ENCODE results near the gene TEP1. TPM values are rescaled to one million over a fixed set of nuclear protein-coding genes. Genes with fewer than 3 reads are reported as not detected.
A peak's percentile ranks its signal among the peaks of the same experiment; 100 is the strongest.
"Not testable (repeated sequence)": the region's sequence is repeated elsewhere in the genome, so short reads cannot be mapped to it uniquely, and the experiment has no call there.

TEP1 gene
- total RNA-seq, 1 experiment from 2014 or later, result 23.1 TPM

GRCh38 chr14:20343092-20343861, 70.0 kb downstream of the TEP1 start, which contains the start of gene PARP2:
TSS of gene PARP2 (plus strand) at chr14:20343635. CDS start at chr14:20343642, 7 bp downstream.
- H2AFZ ChIP-seq (ENCODE audit: low read length), result peak within 1 kb of the TSS; percentile 84
- peak; percentile 100 for DNase-seq
- no peaks in the 10 kb centered on the region for H3K9me2 ChIP-seq (replicated peaks; ENCODE audit: insufficient read depth, low read length)
- H3K36me3 ChIP-seq (ENCODE audit: insufficient read depth, low read length), result peaks cover 27% of the 10 kb centered on the region
- H3K4me3 ChIP-seq (ENCODE audit: low read length), result peak within 1 kb of the TSS; percentile 84
- no peaks in the 10 kb centered on the region for H3K27me3 ChIP-seq (ENCODE audit: low read length)
- no peaks in the 10 kb centered on the region for H3K9me3 ChIP-seq (ENCODE audit: low read length)
- H3K4me1 ChIP-seq (ENCODE audit: low read length), result peaks cover 23% of the 10 kb centered on the region
- peak within 1 kb of the TSS; percentile 82 for H3K4me2 ChIP-seq (ENCODE audit: low read depth, low read length, poor library complexity, severe bottlenecking)
- peak within 1 kb of the TSS; percentile 78 for H3K27ac ChIP-seq (ENCODE audit: low read length)
- peaks cover 34% of the 10 kb centered on the region for H3K79me2 ChIP-seq (ENCODE audit: low read length)
- no peaks in the 10 kb centered on the region for H4K20me1 ChIP-seq (ENCODE audit: insufficient read depth, low read depth, low read length)
- peak within 1 kb of the TSS; percentile 82 for H3K9ac ChIP-seq (ENCODE audit: low read length)

- Histone ChIP-seq H3K27me3 (ENCODE audit: low read length) (no peaks in the 10 kb centered on the region), H3K4me3 (ENCODE audit: low read length) (peak overlapping the region; percentile 84), H3K4me2 (ENCODE audit: low read depth, low read length, poor library complexity, severe bottlenecking) (peak overlapping the region; percentile 82), H3K9ac (ENCODE audit: low read length) (peak overlapping the region; percentile 82), H4K20me1 (ENCODE audit: insufficient read depth, low read depth, low read length) (no peaks in the 10 kb centered on the region), H3K27ac (ENCODE audit: low read length) (peak overlapping the region; percentile 78; the same call in 1 of the 2 replicates), H3K9me2 (replicated peaks; ENCODE audit: insufficient read depth, low read length) (no peaks in the 10 kb centered on the region), H3K9me3 (ENCODE audit: low read length) (no peaks in the 10 kb centered on the region), H3K79me2 (ENCODE audit: low read length) (peaks cover 29% of the 10 kb centered on the region), H3K36me3 (ENCODE audit: insufficient read depth, low read length) (peaks cover 18% of the 10 kb centered on the region), H3K4me1 (ENCODE audit: low read length) (peaks cover 23% of the 10 kb centered on the region), H2AFZ (ENCODE audit: low read length) (peak overlapping the region; percentile 84)
- no peak for DNase-seq
Observed at GRCh38 chr14:20341646-20342045, 71.7 kb downstream of the TEP1 start.

- not testable (repeated sequence) for DNase-seq; H3K4me3 ChIP-seq (ENCODE audit: low read length); H3K4me2 ChIP-seq (ENCODE audit: low read depth, low read length, poor library complexity, severe bottlenecking); H3K27me3 ChIP-seq (ENCODE audit: low read length); H3K27ac ChIP-seq (ENCODE audit: low read length); H3K9me2 ChIP-seq (replicated peaks; ENCODE audit: insufficient read depth, low read length); H3K9ac ChIP-seq (ENCODE audit: low read length); H3K9me3 ChIP-seq (ENCODE audit: low read length); H4K20me1 ChIP-seq (ENCODE audit: insufficient read depth, low read depth, low read length); H2AFZ ChIP-seq (ENCODE audit: low read length)
- Histone ChIP-seq H3K36me3 (ENCODE audit: insufficient read depth, low read length) (peaks cover 13% of the 10 kb centered on the region), H3K4me1 (ENCODE audit: low read length) (peaks cover 23% of the 10 kb centered on the region), H3K79me2 (ENCODE audit: low read length) (peaks cover 26% of the 10 kb centered on the region)
Observed at GRCh38 chr14:20341032-20341431, 72.3 kb downstream of the TEP1 start.

GRCh38 chr14:20334017-20334416, 79.3 kb downstream of the TEP1 start:
- Histone ChIP-seq H3K4me2 (ENCODE audit: low read depth, low read length, poor library complexity, severe bottlenecking) (peak overlapping the region; percentile 86), H3K36me3 (ENCODE audit: insufficient read depth, low read length) (peaks cover 2% of the 10 kb centered on the region; the same call in 1 of the 2 replicates), H3K4me1 (ENCODE audit: low read length) (peaks cover 35% of the 10 kb centered on the region), H3K4me3 (ENCODE audit: low read length) (peak overlapping the region; percentile 83; the same call in 1 of the 2 replicates), H2AFZ (ENCODE audit: low read length) (0 out of 2 replicates have a peak overlapping the region, but pooled peaks have one; percentile 82), H4K20me1 (ENCODE audit: insufficient read depth, low read depth, low read length) (no peaks in the 10 kb centered on the region), H3K9me3 (ENCODE audit: low read length) (no peaks in the 10 kb centered on the region), H3K27me3 (ENCODE audit: low read length) (no peaks in the 10 kb centered on the region), H3K79me2 (ENCODE audit: low read length) (peaks cover 44% of the 10 kb centered on the region), H3K9ac (ENCODE audit: low read length) (0 out of 2 replicates have a peak overlapping the region, but pooled peaks have one; percentile 62), H3K27ac (ENCODE audit: low read length) (peak overlapping the region; percentile 61), H3K9me2 (replicated peaks; ENCODE audit: insufficient read depth, low read length) (no peaks in the 10 kb centered on the region)
- no peak for DNase-seq

GRCh38 chr14:20333494-20333841, 79.8 kb downstream of the TEP1 start:
- H3K9ac ChIP-seq (ENCODE audit: low read length), result peak overlapping the region; percentile 62

GRCh38 chr14:20332788-20333493, 80.4 kb downstream of the TEP1 start, which contains the start of gene CCNB1IP1:
TSS of gene CCNB1IP1 (minus strand) at chr14:20333279. CDS start at chr14:20316523, 16,756 bp downstream.
- Histone ChIP-seq H3K4me1 (ENCODE audit: low read length) (peaks cover 46% of the 10 kb centered on the region), H3K9me3 (ENCODE audit: low read length) (no peaks in the 10 kb centered on the region), H4K20me1 (ENCODE audit: insufficient read depth, low read depth, low read length) (no peaks in the 10 kb centered on the region), H3K9ac (ENCODE audit: low read length) (peak within 1 kb of the TSS; percentile 85), H3K27ac (ENCODE audit: low read length) (peak within 1 kb of the TSS; percentile 61), H3K27me3 (ENCODE audit: low read length) (no peaks in the 10 kb centered on the region), H3K4me2 (ENCODE audit: low read depth, low read length, poor library complexity, severe bottlenecking) (peak within 1 kb of the TSS; percentile 86), H3K36me3 (ENCODE audit: insufficient read depth, low read length) (peaks cover 7% of the 10 kb centered on the region; the same call in 1 of the 2 replicates), H3K4me3 (ENCODE audit: low read length) (peak within 1 kb of the TSS; percentile 83), H2AFZ (ENCODE audit: low read length) (peak within 1 kb of the TSS; percentile 82), H3K9me2 (replicated peaks; ENCODE audit: insufficient read depth, low read length) (no peaks in the 10 kb centered on the region), H3K79me2 (ENCODE audit: low read length) (peaks cover 54% of the 10 kb centered on the region)
- DNase-seq, result peak; percentile 96

More at GRCh38 chr14:20333494-20333841, 79.8 kb downstream of the TEP1 start:
- H3K27me3 ChIP-seq (ENCODE audit: low read length), result no peaks in the 10 kb centered on the region
- H3K4me2 ChIP-seq (ENCODE audit: low read depth, low read length, poor library complexity, severe bottlenecking), result peak overlapping the region; percentile 86
- H4K20me1 ChIP-seq (ENCODE audit: insufficient read depth, low read depth, low read length), result no peaks in the 10 kb centered on the region
- H3K36me3 ChIP-seq (ENCODE audit: insufficient read depth, low read length), result peaks cover 7% of the 10 kb centered on the region; the same call in 1 of the 2 replicates
- peak overlapping the region; percentile 82 for H2AFZ ChIP-seq (ENCODE audit: low read length)
- H3K9me2 ChIP-seq (replicated peaks; ENCODE audit: insufficient read depth, low read length), result no peaks in the 10 kb centered on the region
- peaks cover 50% of the 10 kb centered on the region for H3K79me2 ChIP-seq (ENCODE audit: low read length)
- no peak for DNase-seq
- peak overlapping the region; percentile 83 for H3K4me3 ChIP-seq (ENCODE audit: low read length)
- peaks cover 41% of the 10 kb centered on the region for H3K4me1 ChIP-seq (ENCODE audit: low read length)
- peak overlapping the region; percentile 61 for H3K27ac ChIP-seq (ENCODE audit: low read length)
- H3K9me3 ChIP-seq (ENCODE audit: low read length), result no peaks in the 10 kb centered on the region

GRCh38 chr14:20332431-20332787, 80.9 kb downstream of the TEP1 start:
- peak overlapping the region; percentile 86 for H3K4me2 ChIP-seq (ENCODE audit: low read depth, low read length, poor library complexity, severe bottlenecking)
- peak overlapping the region; percentile 59 for H3K27ac ChIP-seq (ENCODE audit: low read length)
- H3K27me3 ChIP-seq (ENCODE audit: low read length), result no peaks in the 10 kb centered on the region
- H2AFZ ChIP-seq (ENCODE audit: low read length), result no peak overlapping the region
- no peak for DNase-seq
- H3K9ac ChIP-seq (ENCODE audit: low read length), result peak overlapping the region; percentile 85
- peaks cover 52% of the 10 kb centered on the region for H3K4me1 ChIP-seq (ENCODE audit: low read length)
- peak overlapping the region; percentile 83 for H3K4me3 ChIP-seq (ENCODE audit: low read length)
- H3K79me2 ChIP-seq (ENCODE audit: low read length), result peaks cover 59% of the 10 kb centered on the region
- H3K9me3 ChIP-seq (ENCODE audit: low read length), result no peaks in the 10 kb centered on the region
- no peaks in the 10 kb centered on the region for H3K9me2 ChIP-seq (replicated peaks; ENCODE audit: insufficient read depth, low read length)
- H3K36me3 ChIP-seq (ENCODE audit: insufficient read depth, low read length), result peaks cover 7% of the 10 kb centered on the region; the same call in 1 of the 2 replicates
- H4K20me1 ChIP-seq (ENCODE audit: insufficient read depth, low read depth, low read length), result no peaks in the 10 kb centered on the region

All from Karpas-422 (cell line).